Gastrocnemius medialis (tissue), 4 donors: Measurements from ENCODE around the gene MEF2B. TPM values are rescaled to one million over a fixed set of nuclear protein-coding genes. Genes with fewer than 3 reads are reported as not detected.

ENCODE experiments used
- ATAC-seq, 2 donors: fragments of 150-250 bp; one replicate each; pipeline ENCODE4 v1.9.1; 2016
- DNase-seq, 2 donors: peaks; one replicate each; pipeline ENCODE4 v3.0.0-alpha.2; 2019
- H3K27ac ChIP-seq, 4 donors: fragments of 200-600 bp; sonication (generic); 1 replicate in 1 of 4; 2 replicates in 3 of 4; pipeline ENCODE4 v1.5.1; 2016 to 2018; ENCODE audit warnings: mild to moderate bottlenecking in 2 of 4, moderate library complexity in 1 of 4
- H3K27me3 ChIP-seq, 3 donors: fragments of 200-600 bp; sonication (generic) in 2 of 3; 1 replicate in 1 of 3; 2 replicates in 2 of 3; pipeline versions ENCODE4 v1.5.1 to v1.6.0; 2016 to 2019; ENCODE audit warnings: mild to moderate bottlenecking in 1 of 3, moderate library complexity in 1 of 3
- H3K36me3 ChIP-seq, 2 donors: fragments of 200-600 bp; sonication (generic) in 1 of 2; one replicate each; pipeline ENCODE4 v1.5.1; 2017 to 2018
- H3K4me1 ChIP-seq, 2 donors: fragments of 200-600 bp; sonication (generic) in 1 of 2; one replicate each; pipeline ENCODE4 v1.5.1; 2016 to 2017; ENCODE audit warnings: mild to moderate bottlenecking in 2 of 2
- H3K4me3 ChIP-seq, 4 donors: fragments of 200-600 bp; sonication (generic) in 3 of 4; 1 replicate in 1 of 4; 2 replicates in 3 of 4; pipeline ENCODE4 v1.5.1; 2016 to 2019; ENCODE audit warnings: mild to moderate bottlenecking in 2 of 4
- H3K9me3 ChIP-seq, 3 donors: fragments of 200-600 bp; sonication (generic) in 2 of 3; 1 replicate in 1 of 3; 2 replicates in 2 of 3; pipeline ENCODE4 v1.5.1; 2016 to 2019
- POLR2A ChIP-seq, 2 donors: fragments of 450-650 bp; IDR thresholded peaks; one replicate each; pipeline ENCODE4 v1.6.1; 2017; ENCODE audit warnings: antibody characterized with exemption in 2 of 2, mild to moderate bottlenecking in 2 of 2, moderate library complexity in 2 of 2
- in situ Hi-C, 4 donors: fragments of 200-750 bp; cut with MboI; loops; one replicate each; pipeline versions ENCODE4 v1.15.0 to v1.8.0; 2017; ENCODE audit warnings: low sequenced_read_pairs in 4 of 4
- intact Hi-C: fragments of 100-400 bp; cut with DNase I; formaldehyde crosslinking; loops from one replicate; pipeline ENCODE4 v1.15.1; 2023; ENCODE audit warnings: low total_unique reads
- total RNA-seq, 4 donors: library from RNA; depleted of rRNA; stranded (reverse); fragments of >200 nt; gene quantifications; one replicate each; pipeline versions ENCODE4 v1.1.0 to v1.2.3, GENCODE V29; 2016
- TF ChIP-seq, protein P1 (sequence below), 5 experiments: fragments of 450-650 bp in 3 of 5; fragments of 200-600 bp in 2 of 5; sonication (generic) in 2 of 5; IDR thresholded peaks in 4 of 5; conservative IDR thresholded peaks in 1 of 5; 1 replicate in 4 of 5; 2 replicates in 1 of 5; pipeline ENCODE4 v1.5.1; 2016 to 2019; ENCODE audit warnings: antibody characterized with exemption in 5 of 5, mild to moderate bottlenecking in 3 of 5, moderate library complexity in 3 of 5

The MEF2B gene
- total RNA-seq, 4 donors from 2014 or later, result 0.68 to 1.6 TPM; not detected in 2

DNA sequence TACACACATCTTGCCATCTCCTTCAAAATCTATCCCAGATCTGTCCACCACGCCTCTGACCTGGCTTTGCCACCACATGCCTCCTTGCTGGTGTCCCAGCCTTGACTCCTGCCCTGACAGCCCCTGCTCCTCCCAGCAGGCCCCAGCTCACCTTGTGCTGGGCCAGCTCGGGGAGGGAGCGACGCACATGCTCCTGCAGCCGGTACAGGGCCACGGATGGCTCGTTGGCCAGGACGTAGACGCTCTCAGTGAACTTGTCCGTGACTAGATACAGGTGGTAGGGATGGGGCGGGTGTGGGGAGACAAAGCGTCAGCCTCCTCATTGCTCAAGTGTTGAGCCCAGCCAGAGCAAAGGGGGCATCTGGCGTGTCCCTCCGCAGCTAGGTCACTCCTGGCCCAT lies 16.7 kb upstream of the MEF2B start:
- no peaks in the 10 kb centered on the region for H3K27me3 ChIP-seq
- in situ Hi-C loops (no loop called here), intact Hi-C loops (no loop called here)
- no peak overlapping the region for H3K4me3 ChIP-seq
- no peak for DNase-seq
- peaks cover 0 to 11% of the 10 kb centered on the region in 2 donors for H3K36me3 ChIP-seq
- no peak overlapping the region for H3K27ac ChIP-seq
- no peak for TF ChIP-seq POLR2A (IDR thresholded peaks at IDR 0.05)
- TF ChIP-seq, protein P1, sequence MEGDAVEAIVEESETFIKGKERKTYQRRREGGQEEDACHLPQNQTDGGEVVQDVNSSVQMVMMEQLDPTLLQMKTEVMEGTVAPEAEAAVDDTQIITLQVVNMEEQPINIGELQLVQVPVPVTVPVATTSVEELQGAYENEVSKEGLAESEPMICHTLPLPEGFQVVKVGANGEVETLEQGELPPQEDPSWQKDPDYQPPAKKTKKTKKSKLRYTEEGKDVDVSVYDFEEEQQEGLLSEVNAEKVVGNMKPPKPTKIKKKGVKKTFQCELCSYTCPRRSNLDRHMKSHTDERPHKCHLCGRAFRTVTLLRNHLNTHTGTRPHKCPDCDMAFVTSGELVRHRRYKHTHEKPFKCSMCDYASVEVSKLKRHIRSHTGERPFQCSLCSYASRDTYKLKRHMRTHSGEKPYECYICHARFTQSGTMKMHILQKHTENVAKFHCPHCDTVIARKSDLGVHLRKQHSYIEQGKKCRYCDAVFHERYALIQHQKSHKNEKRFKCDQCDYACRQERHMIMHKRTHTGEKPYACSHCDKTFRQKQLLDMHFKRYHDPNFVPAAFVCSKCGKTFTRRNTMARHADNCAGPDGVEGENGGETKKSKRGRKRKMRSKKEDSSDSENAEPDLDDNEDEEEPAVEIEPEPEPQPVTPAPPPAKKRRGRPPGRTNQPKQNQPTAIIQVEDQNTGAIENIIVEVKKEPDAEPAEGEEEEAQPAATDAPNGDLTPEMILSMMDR (IDR thresholded peaks at IDR 0.05 in 4 of 5, conservative IDR thresholded peaks at IDR 0.05 in 1 of 5), result no peak
- H3K9me3 ChIP-seq, result no peaks in the 10 kb centered on the region
- no peak for ATAC-seq
- peaks cover 16 to 25% of the 10 kb centered on the region in 2 donors for H3K4me1 ChIP-seq

DNA sequence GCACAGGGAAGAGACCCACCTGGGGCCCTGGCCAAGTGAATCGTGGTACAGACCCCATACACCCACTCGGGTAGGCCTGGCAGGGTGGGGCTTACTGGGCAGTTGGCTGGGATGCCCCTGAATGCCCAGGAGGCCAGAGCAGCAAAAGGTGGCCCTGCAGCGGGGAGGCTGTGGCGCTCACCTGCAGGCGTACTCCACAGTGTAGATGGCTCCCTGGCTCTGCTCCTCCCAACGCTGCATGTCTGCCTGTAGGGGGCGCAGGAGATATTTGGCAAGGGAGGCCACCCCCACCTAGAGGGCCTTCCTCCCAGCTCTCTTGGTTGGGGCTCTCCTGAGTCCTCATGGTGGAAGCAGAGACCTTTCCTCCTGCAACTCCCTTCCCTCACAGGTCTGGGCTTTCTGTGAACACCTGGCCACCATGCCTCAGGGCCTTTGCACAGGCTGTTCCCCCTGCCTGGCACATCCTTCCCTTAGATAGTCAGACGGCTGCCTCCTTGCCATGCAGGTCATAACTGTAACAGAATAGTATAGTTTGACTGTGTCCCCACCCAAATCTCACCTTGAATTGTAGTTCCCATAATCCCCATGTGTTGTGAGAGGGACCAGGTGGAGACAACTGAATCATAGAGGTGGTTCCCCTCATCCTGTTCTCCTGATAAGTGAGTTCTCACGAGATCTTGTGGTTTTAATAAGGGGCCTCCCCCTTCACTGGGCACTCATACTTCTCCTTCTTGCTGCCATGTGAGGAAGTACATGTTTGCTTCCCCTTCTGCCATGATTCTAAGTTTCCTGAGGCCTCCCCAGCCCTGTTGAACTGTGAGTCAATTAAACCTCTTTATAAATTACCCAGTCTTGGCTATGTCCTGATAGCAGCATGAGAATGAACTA lies 16.0 kb upstream of the MEF2B start:
- DNase-seq, result no peak
- in situ Hi-C loops, result no loop called here
- intact Hi-C loops, result no loop called here
- peak in 1 of 2 donors; percentile 49 for ATAC-seq
- no peak for TF ChIP-seq POLR2A (IDR thresholded peaks at IDR 0.05)
- TF ChIP-seq, protein P1 (IDR thresholded peaks at IDR 0.05 in 4 of 5, conservative IDR thresholded peaks at IDR 0.05 in 1 of 5), result peak; percentile 19 to 55 (median 39)
- no peak overlapping the region for H3K4me3 ChIP-seq
- H3K27ac ChIP-seq, result no peak overlapping the region
- no peaks in the 10 kb centered on the region for H3K9me3 ChIP-seq
- H3K36me3 ChIP-seq, result peaks cover 0 to 17% of the 10 kb centered on the region in 2 donors
- H3K27me3 ChIP-seq, result no peaks in the 10 kb centered on the region
- peaks cover 15 to 22% of the 10 kb centered on the region in 2 donors for H3K4me1 ChIP-seq

DNA sequence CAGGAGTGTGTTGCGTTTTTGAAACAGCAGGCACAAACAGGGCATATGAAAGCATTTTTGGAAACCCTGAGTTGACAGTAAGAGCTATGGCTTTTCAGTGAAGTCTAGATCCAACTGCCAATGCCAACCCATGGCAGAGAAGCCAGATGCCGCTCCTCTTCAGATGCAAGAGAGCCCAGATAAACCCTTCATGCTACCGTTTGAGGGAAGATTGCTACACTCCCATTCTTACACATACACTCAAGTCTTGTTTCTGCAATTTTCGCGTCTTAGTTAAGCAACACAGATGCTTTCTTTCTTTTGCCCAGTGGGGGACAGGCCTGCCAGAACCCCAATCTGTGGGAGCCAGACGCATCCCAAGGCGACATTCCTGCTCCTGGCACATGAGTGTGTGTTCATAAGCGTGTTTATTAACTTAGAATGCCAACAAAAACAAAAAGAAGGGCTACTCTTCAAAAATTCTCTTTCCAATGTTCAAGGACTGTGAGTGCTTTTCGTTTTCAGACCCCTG lies 11.5 kb upstream of the MEF2B start:
- Histone ChIP-seq H3K4me1 (no peaks in the 10 kb centered on the region), H3K27ac (no peak overlapping the region), H3K27me3 (no peaks in the 10 kb centered on the region), H3K4me3 (no peak overlapping the region), H3K36me3 (peaks cover 0 to 35% of the 10 kb centered on the region in 2 donors), H3K9me3 (no peaks in the 10 kb centered on the region)
- DNase-seq, result no peak
- TF ChIP-seq, protein P1 (IDR thresholded peaks at IDR 0.05 in 4 of 5, conservative IDR thresholded peaks at IDR 0.05 in 1 of 5), result no peak
- no peak for TF ChIP-seq POLR2A (IDR thresholded peaks at IDR 0.05)
- no peak for ATAC-seq
- intact Hi-C loops, result no loop called here
- in situ Hi-C loops, result no loop called here

DNA sequence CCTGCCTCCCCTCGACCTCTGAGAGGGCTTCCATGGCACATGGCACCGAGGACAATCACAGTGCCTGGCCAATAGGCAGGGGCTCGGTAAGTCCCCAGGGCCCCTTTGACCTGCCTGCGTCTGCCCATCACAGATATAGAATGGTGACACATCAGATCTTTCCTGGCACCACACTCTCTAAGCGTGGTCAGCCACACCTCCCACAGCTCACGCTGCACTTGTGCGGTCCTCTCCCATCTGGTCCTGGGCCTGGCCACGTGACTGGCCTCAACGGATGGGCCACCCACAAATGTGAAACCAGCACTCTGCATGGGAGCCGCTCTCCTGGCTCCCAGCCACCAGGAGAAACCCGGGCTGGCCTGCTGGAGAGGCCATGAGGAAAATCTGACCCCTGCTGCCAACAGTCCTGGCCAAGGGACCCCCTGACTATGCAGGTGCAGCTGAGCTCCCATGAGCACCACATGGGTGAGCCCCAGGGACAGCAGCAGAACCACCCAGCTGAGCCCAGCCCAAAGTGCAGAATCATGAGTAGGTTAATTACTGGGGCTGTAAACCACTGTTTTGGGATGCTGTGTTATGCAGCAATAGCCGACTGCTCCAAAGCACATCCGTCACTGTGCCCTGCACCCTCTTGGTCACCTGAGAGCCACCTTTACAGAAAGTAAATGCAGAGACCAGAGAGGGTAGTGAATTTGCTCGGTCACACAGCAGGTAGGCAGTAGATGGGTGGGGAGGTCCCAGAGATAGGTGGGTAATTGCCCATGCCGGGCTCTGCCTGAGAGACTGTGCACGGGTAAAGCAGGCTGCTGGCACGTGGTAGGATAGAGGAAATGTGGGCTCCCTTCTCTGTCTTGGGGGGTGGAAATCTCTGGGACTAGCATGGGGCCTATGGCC lies 9.7 kb upstream of the MEF2B start:
- peaks cover 0 to 37% of the 10 kb centered on the region in 2 donors for H3K36me3 ChIP-seq
- TF ChIP-seq, protein P1 (IDR thresholded peaks at IDR 0.05 in 4 of 5, conservative IDR thresholded peaks at IDR 0.05 in 1 of 5), result no peak
- no peak for TF ChIP-seq POLR2A (IDR thresholded peaks at IDR 0.05)
- no peak overlapping the region for H3K27ac ChIP-seq
- H3K4me1 ChIP-seq, result no peaks in the 10 kb centered on the region
- in situ Hi-C loops (loop anchor here in 1 of 4 donors (5.0 kb wide), 1 partner anchor 37 kb away; no protein-coding TSS in a partner anchor), intact Hi-C loops (no loop called here)
- DNase-seq, result no peak
- no peaks in the 10 kb centered on the region for H3K27me3 ChIP-seq
- peak in 1 of 2 donors; percentile 56 for ATAC-seq
- H3K4me3 ChIP-seq, result no peak overlapping the region
- no peaks in the 10 kb centered on the region for H3K9me3 ChIP-seq
